GM12801 (cell line): ENCODE measurements around the gene FAM181B.

Experiments
- TF ChIP-seq, protein P1 (sequence below): IDR thresholded peaks from one replicate; pipeline ENCODE4 v1.5.1; 2011; ENCODE audit warnings: control low read depth; ENCODE audit not compliant: insufficient read length; ENCODE audit errors: extremely low read depth

The FAM181B gene

DNA sequence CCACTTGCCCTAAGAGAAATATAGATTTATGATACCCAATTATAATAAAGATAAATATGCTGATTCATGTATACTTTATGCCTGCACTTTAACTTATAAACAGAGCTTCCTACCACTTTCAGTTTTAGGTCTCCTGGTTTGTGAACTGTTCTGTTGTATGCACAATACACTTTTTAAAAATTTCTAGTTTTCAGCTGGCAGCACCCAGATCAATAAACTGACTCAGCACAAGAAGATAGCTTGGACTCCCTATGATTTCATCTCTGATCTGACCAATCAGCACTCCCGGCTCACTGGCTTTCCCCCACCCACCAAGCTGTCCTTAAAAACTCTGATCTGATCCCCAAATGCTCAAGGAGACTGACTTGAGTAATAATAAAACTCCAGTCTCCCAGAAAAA is 33.5 kb upstream of the FAM181B start:
- TF ChIP-seq, protein P1, sequence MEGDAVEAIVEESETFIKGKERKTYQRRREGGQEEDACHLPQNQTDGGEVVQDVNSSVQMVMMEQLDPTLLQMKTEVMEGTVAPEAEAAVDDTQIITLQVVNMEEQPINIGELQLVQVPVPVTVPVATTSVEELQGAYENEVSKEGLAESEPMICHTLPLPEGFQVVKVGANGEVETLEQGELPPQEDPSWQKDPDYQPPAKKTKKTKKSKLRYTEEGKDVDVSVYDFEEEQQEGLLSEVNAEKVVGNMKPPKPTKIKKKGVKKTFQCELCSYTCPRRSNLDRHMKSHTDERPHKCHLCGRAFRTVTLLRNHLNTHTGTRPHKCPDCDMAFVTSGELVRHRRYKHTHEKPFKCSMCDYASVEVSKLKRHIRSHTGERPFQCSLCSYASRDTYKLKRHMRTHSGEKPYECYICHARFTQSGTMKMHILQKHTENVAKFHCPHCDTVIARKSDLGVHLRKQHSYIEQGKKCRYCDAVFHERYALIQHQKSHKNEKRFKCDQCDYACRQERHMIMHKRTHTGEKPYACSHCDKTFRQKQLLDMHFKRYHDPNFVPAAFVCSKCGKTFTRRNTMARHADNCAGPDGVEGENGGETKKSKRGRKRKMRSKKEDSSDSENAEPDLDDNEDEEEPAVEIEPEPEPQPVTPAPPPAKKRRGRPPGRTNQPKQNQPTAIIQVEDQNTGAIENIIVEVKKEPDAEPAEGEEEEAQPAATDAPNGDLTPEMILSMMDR, result no peak

DNA sequence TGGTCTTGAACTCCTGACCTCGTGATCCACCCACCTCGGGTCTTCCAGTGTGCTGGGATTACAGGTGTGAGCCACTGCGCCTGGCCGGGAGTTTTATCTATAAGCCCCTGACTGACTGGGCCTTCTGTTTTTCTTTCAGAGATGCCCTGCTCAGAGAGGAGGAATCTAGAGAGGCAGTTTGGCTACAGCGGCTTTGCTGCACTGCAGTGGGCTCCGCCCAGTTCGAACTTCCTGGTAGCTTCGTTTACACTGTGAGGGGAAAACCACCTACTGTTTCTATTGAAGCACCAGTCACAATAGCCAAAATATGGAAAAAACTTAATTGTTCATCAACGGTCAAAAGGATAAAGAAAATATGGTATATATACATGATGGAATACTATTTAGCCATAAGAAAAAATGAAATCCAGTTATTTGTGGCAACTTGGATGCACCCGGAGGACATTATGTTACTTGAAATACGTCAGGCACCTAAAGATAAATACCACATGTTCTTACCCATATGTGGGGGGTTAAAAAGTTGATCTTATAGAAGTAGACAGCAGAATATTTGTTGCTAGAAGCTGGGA is 31.9 kb upstream of the FAM181B start:
- TF ChIP-seq, protein P1, result no peak

DNA sequence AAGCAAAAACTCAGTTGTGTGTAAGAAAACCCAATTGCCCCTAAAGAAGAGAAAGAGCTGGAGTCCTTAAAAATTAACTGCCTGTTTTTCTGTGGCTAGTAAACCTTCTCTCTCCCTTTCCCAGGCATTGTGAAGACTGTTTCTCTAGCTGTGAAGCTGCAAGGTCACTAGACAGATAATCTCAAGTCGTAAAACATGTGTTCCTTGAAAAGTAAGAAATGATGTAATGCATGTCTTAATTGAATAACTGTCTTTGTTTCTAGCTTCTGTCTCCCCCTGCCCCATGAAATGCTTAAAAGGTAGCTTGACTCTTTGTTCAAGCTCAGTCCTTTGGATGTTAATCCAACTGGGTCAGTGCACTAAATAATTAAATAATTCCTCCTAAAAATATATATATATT is 29.5 kb upstream of the FAM181B start:
- TF ChIP-seq, protein P1, result no peak

DNA sequence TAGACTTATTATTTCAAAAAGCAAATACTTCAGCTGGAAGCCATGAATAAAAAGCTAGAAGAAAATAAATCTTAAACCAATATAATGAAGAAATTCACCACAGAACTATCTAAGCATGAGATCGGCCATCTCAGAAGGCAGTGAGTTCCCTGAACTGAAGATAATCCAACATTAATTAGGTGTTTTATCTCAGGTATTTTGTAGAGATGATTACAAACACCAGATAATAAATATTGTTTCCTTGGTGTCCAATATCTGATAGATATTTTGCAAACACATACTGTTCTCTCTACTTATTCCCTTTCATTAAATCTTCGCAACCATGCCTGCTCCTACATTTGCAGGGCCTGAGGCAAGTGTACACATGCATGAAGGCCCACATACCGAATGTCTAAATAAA is 26.0 kb upstream of the FAM181B start:
- TF ChIP-seq, protein P1, result no peak

DNA sequence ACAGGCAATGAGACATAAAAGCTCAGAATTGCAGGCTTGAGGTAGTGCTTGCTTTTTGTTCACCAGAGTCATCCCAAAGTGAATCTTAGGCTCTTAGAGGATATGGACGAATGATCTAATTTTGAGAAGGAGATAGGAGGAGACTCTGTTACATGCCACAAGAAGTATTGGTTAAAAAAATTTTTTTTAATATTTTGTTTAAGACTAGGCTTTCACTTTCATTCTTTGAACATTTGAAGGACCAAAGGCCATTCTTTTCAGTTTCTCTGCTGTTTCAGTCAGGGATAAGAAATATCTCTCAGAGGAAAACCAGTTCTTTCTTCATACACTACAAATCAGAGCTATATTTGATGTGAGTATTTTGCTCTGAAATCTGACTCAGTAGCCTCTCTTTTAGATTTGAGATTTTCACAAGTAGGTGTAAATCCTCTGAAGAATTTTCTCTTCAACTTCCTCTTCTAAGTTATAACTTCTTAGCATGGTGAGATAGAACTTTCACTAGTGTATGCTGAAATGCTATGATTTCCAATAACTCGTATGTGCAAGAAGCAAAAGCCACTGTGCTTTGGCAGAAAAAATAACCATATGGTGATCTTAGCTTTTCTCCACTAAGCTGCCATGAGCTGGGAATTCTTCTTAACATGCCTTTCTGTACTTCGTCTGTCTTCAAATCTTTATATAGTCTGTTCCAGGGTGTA is 24.1 kb upstream of the FAM181B start:
- TF ChIP-seq, protein P1, result no peak

DNA sequence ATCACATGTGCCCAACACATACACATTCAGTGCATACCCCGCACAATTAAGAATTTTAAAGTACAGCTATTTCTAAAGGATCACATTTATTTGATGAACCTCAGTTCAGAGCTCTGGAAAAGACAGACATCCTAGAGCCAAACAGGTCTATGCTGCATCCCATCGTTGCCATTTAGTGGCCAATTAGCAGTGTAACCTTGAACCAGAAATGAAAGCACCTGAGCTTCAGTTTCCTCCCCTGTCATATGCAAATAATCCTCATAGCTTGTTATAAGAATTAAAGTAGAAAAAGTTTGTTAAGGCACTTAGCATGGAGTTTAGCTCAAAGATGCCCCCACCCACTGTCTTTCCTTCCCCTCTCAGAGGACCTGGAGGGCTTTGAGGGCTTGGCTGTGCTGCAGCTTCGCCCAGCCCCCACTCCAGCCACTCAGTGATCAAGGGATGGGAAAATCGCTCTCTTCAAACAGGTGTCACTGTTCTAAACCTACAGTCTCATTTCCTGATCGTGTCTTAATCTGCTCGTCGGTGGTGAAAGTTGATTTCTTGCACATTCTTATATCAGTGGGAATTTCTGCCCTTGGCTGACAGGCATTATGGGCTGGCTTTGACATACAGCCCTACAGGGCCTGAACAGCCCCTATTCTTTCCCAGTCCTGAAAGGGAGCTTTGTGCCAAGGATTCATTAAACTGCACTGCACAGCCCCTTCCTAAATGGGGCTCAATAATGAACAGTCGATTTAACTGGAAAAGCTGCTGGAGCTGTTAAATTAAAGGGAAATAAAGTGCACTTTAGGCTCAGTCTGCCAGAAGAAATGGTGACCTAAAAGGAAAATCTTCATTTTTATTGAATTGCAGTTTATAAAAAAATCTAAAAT is 23.3 kb upstream of the FAM181B start:
- TF ChIP-seq, protein P1, result no peak

DNA sequence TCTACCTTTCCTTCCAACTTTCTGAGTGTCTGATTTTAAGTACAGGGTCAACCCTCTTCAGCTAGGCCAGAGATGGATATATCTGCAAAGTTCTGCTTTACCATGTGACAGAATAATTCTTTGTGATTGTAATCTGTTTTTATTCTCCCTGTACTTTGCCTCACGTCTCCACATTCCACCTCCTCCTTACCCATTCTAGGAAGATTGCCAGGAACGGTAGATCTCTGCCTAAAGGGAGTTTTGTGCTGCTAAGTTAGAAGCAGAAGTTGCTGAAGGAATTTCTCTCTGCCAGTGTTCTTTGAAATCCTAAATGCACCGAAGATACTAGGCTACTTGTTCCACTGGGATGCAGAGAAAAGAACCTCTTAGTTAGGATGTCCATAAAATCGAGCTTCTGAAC is 20.7 kb upstream of the FAM181B start:
- TF ChIP-seq, protein P1, result no peak
